GM19468 (cell line): ENCODE results near the gene GPR139.

Experiments
- ATAC-seq: cut with Tn5 transposase; IDR thresholded peaks from one replicate; pipeline ENCODE4 v1.9.1; 2021; ENCODE audit warnings: mild to moderate bottlenecking, moderate library complexity, moderate number of reproducible peaks; ENCODE audit not compliant: unreplicated experiment; ENCODE audit errors: extremely low read depth

Gene GPR139

DNA sequence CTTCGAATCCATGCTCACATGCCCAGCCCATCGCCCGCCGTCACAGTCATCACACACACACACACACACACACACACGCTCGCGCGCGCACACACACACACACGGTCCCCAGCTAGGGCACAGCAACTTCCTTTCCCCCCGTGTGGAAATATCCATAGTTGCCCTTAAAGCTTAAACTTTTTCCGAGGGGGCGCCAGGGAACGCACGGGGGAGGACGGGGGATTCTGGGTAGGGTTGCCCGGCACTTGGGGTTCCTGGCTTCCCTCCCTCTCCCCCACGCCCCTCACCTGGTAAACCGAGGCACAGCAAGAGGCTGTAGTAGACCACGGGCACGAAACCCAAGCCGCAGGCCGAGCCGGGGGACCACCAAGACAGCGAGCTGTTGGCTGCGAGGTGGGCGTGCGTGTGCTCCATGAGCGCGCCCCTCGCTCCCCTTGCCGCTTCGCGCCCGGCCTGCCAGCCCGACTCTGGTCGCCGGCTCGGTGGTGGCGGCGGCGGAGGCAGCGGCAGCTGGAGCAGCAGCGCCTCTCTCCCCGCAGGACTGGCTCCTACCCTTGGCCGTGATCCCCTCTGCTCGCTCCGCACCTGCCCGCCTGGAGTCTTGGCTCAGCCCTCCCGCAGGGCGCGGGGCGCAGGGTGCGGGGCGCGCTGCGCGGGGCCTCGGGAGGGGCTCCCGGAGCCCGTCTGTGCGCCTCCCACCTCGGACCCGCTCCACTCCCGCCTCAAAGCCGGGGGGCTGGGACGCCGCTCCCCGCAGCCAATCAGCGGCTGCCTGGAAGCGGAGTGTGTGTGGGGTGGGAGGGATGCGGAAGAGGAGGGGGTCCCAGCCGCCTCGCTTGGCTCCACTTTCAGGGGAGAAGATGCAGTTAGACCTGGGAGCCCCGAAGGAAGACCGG lies at the start of gene GPR139:
Gene GPR139 (minus strand): TSS at position 688 of the 896 bp plus-strand sequence. CDS start 274 bp downstream, at position 414.
- ATAC-seq = no peak

DNA sequence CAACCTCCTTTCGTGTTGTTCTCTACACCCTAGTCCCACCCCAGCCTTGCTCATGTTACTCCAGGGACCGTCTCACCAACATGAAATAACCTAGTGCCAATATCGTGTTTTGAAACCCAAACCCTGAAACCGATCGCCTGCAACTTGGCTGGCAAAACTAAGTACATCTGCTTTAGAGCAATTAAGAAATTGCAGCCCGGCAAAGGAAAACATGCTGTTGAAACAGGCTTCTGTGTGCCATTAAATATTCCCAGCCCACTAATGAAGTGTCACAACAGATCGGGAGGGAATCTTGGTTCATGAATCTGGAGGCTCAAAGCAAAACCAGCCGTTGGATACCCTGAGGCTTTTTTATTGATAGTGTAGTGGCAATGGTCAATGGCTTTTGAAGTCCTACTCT lies 48.3 kb upstream of the GPR139 start:
- no peak for ATAC-seq

DNA sequence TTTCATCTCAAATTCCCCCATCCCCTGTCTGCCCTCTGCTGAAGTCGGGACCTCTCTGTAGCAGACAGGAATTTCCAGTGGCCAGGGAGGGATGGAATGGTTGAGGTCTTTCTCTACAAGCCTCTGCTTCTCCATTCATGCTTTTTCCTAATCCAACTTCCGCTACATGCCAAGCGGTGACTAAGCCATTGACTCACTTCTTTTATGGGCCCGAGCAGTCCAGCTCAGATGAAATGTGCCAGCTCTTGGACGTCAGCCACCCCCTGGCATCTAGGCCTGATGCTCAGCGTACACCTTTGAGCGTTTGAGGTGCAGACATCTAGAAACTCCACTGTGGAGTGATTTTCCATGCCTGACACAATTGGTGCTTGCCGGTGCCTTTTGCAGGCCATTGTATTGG lies 40.7 kb upstream of the GPR139 start:
- ATAC-seq = no peak

DNA sequence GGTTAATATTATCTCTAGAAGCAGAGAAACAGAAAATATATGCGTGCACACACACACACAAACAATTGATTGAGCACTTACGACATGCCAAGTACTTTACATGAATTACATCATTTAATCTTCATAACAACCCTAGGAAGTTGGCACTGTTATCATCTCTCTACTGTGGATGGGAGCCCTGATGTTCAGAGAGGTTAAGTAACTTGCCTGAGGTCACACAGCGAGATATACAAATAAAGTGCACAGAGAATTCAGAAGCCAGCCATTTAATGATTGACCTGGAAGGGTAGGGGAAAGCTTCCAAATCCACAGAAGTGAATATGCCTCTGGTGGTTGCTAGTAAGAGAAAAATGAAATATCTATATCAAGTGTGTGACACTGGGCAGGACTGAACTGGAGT lies 37.5 kb upstream of the GPR139 start:
- ATAC-seq = no peak

GRCh38 chr16:20107083-20107482 lies 33.4 kb upstream of the GPR139 start:
- ATAC-seq = no peak

DNA sequence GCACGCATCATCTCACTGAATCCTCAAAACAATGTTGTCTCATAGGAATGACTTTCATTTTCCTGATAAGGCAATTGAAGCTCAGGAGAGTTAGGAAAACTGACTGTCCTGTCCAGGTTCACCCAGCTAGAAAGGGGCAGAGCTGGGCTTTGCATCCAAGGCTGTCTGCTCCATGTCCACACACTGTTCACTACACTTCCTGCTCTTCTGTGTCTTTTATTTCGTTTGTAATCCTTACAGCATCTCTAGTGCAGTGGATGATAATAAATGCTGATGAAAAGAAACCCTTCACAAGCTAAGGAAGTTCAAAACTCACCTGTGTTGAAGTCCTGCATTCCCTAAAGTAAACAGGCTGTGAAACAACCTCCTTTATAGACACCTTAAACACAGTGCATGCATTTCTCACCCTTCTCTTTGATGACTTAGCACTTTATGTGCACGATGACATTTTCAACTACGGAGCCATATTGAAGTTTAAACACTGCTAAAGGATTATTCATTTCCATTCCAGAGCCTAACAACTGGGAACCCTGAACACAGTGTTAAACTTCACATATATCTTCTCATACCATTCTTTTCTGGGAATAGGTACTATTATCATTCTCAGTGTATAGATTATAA lies 31.0 kb upstream of the GPR139 start:
- no peak for ATAC-seq

DNA sequence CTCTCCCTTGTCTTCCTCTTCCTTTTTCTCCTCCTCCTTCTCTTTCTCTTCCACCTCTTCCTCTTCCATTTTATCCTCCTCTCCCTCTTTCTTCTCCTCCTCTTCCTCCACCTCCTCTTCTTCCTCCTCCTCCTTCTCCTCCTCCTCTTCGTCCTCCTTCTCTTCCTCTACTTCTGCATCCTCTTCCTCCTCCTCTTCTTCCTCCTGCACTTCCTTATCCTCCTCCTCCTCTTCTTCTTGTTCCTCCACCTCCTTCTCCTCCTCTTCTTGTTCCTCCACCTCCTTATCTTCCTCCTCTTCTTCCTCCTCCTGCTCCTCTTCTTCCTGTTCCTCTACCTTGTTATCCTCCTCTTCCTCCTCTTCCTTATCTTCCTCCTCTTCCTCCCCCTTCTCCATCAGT lies 28.8 kb upstream of the GPR139 start:
- ATAC-seq = no peak

DNA sequence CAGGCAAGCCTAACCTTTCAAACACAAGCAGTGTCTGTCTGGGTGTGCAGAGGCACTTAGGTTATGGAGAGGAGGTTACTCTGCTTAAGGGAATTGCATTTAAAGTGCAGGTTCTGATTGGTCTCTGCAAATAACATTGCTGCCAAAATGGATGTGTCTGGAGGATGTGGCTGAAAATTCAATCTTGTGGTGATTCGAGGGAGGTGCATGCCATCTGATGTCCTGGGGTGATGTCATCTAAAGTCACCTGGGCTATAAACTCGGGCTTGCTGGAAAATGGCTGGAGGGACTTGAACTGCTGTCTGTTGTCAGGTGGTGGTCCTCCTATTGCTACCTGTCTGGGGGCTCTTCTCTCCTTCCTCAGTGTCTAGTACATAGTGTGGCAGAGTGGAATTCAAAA lies 28.3 kb upstream of the GPR139 start:
- no peak for ATAC-seq

- ATAC-seq = no peak
These were observed 25.7 kb upstream of the GPR139 start for GRCh38 chr16:20099375-20099774.

DNA sequence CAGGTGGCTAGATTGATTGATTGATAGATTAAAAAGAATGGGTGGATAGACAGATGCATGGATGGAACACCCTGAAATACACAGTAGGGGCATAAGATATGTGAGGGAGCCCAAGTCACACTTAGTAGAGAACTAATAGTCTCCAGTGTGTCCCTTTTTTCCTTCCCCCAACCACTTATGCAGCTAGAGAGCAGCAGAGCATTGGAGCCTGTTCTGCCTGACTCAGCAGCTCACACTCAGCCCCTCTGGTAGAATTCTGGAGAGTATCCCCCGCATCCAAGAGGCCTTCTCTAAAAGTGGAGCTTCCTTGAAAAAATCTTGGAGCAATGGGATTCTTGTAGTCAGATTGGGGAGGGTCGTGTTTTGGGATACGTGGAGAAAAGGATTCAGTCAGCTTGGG lies 20.5 kb upstream of the GPR139 start:
- ATAC-seq = no peak

DNA sequence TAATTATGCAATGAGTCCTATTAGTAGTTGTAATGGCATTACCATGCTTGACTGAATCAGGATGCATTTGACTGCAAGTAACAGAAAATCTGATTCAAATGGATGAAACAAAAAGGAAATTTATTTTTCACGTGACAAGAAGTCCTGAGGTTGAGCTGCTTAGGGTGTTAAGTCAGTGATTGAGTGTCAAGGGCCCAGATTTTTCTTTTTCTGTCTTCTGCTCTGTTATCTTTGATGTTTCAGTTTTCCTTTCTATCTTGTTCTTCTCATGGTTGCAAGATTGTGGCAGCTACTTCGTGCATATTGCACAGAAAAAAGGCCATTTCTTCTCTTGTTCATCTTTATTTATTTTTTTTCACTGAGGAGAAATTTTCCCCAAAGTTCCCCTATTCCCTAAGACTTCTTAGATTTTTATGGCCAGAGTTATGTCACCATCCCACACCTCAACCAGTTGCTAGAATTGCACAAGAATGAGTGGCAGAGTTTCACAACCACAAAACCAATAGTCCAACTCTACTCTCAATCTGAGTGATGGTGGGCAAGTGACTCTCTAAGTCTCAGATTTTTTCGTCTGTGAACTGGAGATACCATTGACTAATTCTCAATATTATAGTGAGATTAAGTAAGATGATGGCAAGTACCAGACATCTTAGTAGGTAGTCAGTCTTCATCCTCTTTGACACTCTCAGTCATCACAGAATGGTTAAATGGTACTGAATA lies 15.7 kb upstream of the GPR139 start:
- no peak for ATAC-seq

DNA sequence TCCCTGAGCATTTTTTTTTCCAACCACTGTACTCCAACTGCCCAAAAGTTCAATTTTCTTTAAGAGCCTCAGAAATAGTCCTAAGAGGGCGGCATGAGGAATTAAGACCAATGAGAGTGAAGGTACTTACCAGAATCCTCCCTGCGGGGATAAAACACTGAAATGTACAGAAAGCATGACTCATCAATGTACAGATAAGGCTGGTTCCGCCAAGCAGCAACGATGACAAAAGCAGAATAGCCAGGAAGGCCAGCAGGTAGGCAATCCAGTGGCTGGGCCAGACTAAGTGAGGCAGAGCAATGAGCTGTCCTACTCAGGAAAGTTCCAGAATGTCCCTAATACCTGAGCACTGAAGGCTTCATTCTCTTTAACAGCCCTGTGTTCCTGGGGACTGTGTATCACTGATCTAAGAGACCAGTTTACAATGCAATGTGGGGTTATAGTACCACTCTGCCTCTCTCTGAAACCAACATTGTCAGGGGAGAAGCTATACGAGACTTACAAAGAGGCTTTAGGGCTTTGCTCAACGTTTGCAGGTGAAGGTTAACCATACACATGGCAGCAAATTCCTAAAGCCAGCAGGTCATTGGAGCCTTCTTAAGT lies 11.0 kb upstream of the GPR139 start:
- ATAC-seq = no peak

GRCh38 chr16:20079106-20079505 lies 5.4 kb upstream of the GPR139 start:
- no peak for ATAC-seq

- no peak for ATAC-seq
These were observed 1.6 kb upstream of the GPR139 start for GRCh38 chr16:20075243-20075642.

- no peak for ATAC-seq
These were observed 655 bp upstream of the GPR139 start for GRCh38 chr16:20074099-20074991.

- no peak for ATAC-seq
These were observed 852 bp downstream of the GPR139 start for GRCh38 chr16:20072874-20073202.

DNA sequence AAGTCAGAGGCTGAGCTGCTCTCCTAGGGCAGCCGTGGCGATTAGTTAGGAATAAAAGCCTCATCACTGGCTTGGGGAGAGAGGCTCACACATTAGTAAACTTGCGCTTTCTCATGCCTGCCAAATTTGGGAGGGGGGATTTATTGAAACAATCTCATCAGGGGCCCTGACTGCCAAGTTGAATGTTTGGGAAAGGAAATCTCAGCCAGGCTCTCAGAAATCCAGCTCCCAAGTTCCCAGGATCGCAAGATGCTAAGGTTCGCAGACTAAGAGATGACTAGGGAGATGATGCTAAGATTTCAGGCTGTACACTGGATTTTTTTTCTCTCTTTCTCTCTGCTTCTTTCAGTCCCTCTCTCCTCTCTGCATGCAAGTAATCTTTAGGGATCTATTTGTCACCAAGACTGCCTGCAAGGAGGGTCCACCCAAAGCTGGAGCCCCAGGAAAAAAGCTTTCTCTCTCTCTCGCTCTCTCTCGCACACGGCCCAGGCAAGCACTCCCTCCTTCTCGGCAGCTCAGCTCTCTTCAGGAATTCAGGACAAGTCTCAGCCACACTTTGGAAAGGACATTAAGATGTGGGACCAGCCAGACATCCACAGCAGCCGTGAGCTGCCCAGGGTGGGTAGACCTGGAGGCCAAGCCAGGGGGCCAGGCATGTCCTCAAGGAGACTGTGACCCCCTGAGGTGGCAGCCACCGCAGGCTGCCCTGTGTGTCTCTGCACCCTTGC lies 1.4 kb downstream of the GPR139 start:
- no peak for ATAC-seq

GRCh38 chr16:20064931-20065330 lies 8.8 kb downstream of the GPR139 start:
- ATAC-seq = no peak

DNA sequence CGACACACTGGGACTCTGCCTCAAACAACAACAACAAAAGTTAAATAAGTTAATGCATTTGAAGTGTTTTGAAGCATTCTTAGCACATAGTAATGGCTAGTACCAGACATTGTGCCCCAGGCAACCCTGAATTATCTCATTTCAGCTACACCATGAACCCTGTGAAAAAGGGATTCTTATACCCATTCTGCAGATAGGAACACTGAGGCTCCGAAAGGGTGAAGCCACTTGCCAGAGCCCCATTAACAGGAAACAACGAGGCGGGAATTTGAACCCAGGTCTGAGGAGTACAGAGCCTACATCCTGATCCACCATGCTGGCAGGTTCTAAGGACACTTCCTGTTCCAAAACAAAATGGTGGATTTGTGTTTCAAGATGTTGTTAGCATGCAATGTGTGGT lies 9.2 kb downstream of the GPR139 start:
- no peak for ATAC-seq
